ENCODE data around the gene GFY. TPM values are rescaled to one million over a fixed set of nuclear protein-coding genes. Genes with fewer than 3 reads are reported as not detected.

The GFY gene
- total RNA-seq, 1 donor from 2014 or later: not detected

Other genes starting within 250 kb of the GFY start
- gene SLC6A16, start 100.2 kb upstream of the GFY start, total RNA-seq: 5.6 TPM
- gene CD37, start 90.0 kb upstream of the GFY start, total RNA-seq: 21.3 TPM
- gene TEAD2, start 63.0 kb upstream of the GFY start, total RNA-seq: 33.0 TPM
- 0.89 TPM for gene DKKL1, start 61.5 kb upstream of the GFY start, total RNA-seq
- gene KASH5, start 37.1 kb upstream of the GFY start, total RNA-seq: not detected
- gene PTH2, start 1.9 kb upstream of the GFY start, total RNA-seq: not detected
- 3.8 TPM for gene SLC17A7, start 16.1 kb downstream of the GFY start, total RNA-seq
- gene PIH1D1, start 26.4 kb downstream of the GFY start, total RNA-seq: 73.2 TPM
- gene ALDH16A1, start 27.8 kb downstream of the GFY start, total RNA-seq: 23.0 TPM
- gene FLT3LG, start 48.8 kb downstream of the GFY start, total RNA-seq: 19.6 TPM
- gene RPL13A, start 62.2 kb downstream of the GFY start, total RNA-seq: 1,735 TPM
- 1,507 TPM for gene RPS11, start 71.0 kb downstream of the GFY start, total RNA-seq
- 263 TPM for gene FCGRT, start 87.3 kb downstream of the GFY start, total RNA-seq
- gene RCN3, start 102.6 kb downstream of the GFY start, total RNA-seq: 48.5 TPM
- 41.7 TPM for gene NOSIP, start 155.2 kb downstream of the GFY start, total RNA-seq
- 1.7 TPM for gene PRRG2, start 155.9 kb downstream of the GFY start, total RNA-seq
- 37.0 TPM for gene PRR12, start 165.8 kb downstream of the GFY start, total RNA-seq
- gene RRAS, start 214.8 kb downstream of the GFY start, total RNA-seq: 135 TPM
- gene SCAF1, start 216.8 kb downstream of the GFY start, total RNA-seq: 65.5 TPM
- 76.7 TPM for gene IRF3, start 240.5 kb downstream of the GFY start, total RNA-seq
- gene BCL2L12, start 240.5 kb downstream of the GFY start, total RNA-seq: 11.5 TPM

Measured in sciatic nerve (tissue), 1 donor.